HepG2 (cell line): Measurements from ENCODE around the gene RGS14. TPM values are rescaled to one million over a fixed set of nuclear protein-coding genes. Genes with fewer than 3 reads are reported as not detected.
A peak's percentile ranks its signal among the peaks of the same experiment; 100 is the strongest.

Experiments used
- ATAC-seq: fragments of 200-7000 bp; cut with Tn5 transposase; 3 replicates; pipeline ENCODE4 v1.9.1; 2020; ENCODE audit warnings: mild to moderate bottlenecking, moderate library complexity
- BruUV-seq: library from RNA; stranded (reverse); fragments of 400-500 nt; replicated peaks from 2 replicates; lab custom pipeline; 2021; lab: Mats Ljungman, UMichigan
- CTCF ChIA-PET: fragments of 300-600 bp; formaldehyde crosslinking; extraction: SDS; loops from one replicate; lab custom pipeline; 2021; ENCODE audit warnings: low total read pairs, inconsistent platforms, low intra/inter-chr PET ratio; lab: Yijun Ruan, JAX
- POLR2A ChIA-PET: fragments of 350-600 bp; sonication (Branson Sonifier 250); formaldehyde crosslinking; loops from one replicate; lab custom pipeline; 2020; ENCODE audit warnings: antibody characterized with exemption, inconsistent platforms; lab: Yijun Ruan, JAX
- DNase-seq: peaks from one replicate; pipeline ENCODE4 v3.0.0-alpha.2; 2015; ENCODE audit warnings: low spot score
- FAIRE-seq: peaks from 3 replicates; lab custom pipeline; 2011; peaks lifted over from hg19 to GRCh38; lab: Jason Lieb, UNC
- H2AFZ ChIP-seq: one replicate; pipeline ENCODE4 v1.6.1; 2011; ENCODE audit warnings: low read length, inconsistent platforms
- H3K27ac ChIP-seq: fragments of 300-600 bp; 3 replicates; pipeline ENCODE4 v1.8.0; 2011; ENCODE audit warnings: mixed run types, mild to moderate bottlenecking, mixed read lengths, low read length, inconsistent platforms; ENCODE audit not compliant: insufficient read depth; ENCODE audit errors: extremely low read length
- H3K27me3 ChIP-seq, 2 experiments: fragments of 200-600 bp in 1 of 2; 2 replicates in 1 of 2; 3 replicates in 1 of 2; pipeline versions ENCODE4 v1.6.0 to v1.8.0; 2011; ENCODE audit warnings: low read length in 2 of 2, mild to moderate bottlenecking in 2 of 2, moderate library complexity in 2 of 2, inconsistent platforms in 1 of 2; ENCODE audit not compliant: insufficient read depth in 2 of 2, control insufficient read depth in 1 of 2
- H3K36me3 ChIP-seq, 2 experiments: fragments of 200-600 bp in 1 of 2; replicated peaks in 1 of 2; 2 replicates in 1 of 2; 3 replicates in 1 of 2; pipeline versions ENCODE4 v1.5.1 to v1.8.0; 2011; ENCODE audit warnings: low read length in 2 of 2, inconsistent platforms in 1 of 2; ENCODE audit not compliant: insufficient read depth in 2 of 2, control insufficient read depth in 1 of 2
- H3K4me1 ChIP-seq: 2 replicates; pipeline ENCODE4 v1.5.1; 2012; ENCODE audit warnings: low read length, inconsistent platforms; ENCODE audit not compliant: insufficient read depth
- H3K4me2 ChIP-seq: 2 replicates; pipeline ENCODE4 v1.6.0; 2011; ENCODE audit warnings: low read depth, low read length, inconsistent platforms
- H3K4me3 ChIP-seq, 3 experiments: fragments of 200-600 bp in 1 of 3; sonication (generic), shearing (Covaris generic) in 1 of 3; replicated peaks in 1 of 3; 2 replicates each; pipeline ENCODE4 v1.5.1; 2011 to 2016; ENCODE audit warnings: low read length in 3 of 3, inconsistent platforms in 2 of 3, low read depth in 2 of 3, mild to moderate bottlenecking in 2 of 3, control low read depth in 1 of 3, mixed read lengths in 1 of 3; ENCODE audit not compliant: insufficient read depth in 1 of 3
- H3K79me2 ChIP-seq: one replicate; pipeline ENCODE4 v1.6.1; 2011; ENCODE audit warnings: low read length, inconsistent platforms; ENCODE audit not compliant: insufficient read depth
- H3K9ac ChIP-seq: 2 replicates; pipeline ENCODE4 v1.6.0; 2011; ENCODE audit warnings: mild to moderate bottlenecking, low read depth, low read length, inconsistent platforms; ENCODE audit not compliant: insufficient read depth
- H3K9me3 ChIP-seq: 2 replicates; pipeline ENCODE4 v1.5.1; 2012; ENCODE audit warnings: mild to moderate bottlenecking, low read length
- H4K20me1 ChIP-seq: 2 replicates; pipeline ENCODE4 v1.6.0; 2011; ENCODE audit warnings: inconsistent platforms, mild to moderate bottlenecking, low read length, moderate library complexity; ENCODE audit not compliant: insufficient read depth
- BCL3 ChIP-seq: sonication (generic); formaldehyde crosslinking; IDR thresholded peaks from 2 replicates; pipeline ENCODE4 v1.5.1; 2020; ENCODE audit warnings: mild to moderate bottlenecking, missing genetic modification reagents, moderate library complexity
- BRCA1 ChIP-seq: sonication (generic); formaldehyde crosslinking; IDR thresholded peaks from 2 replicates; pipeline ENCODE4 v1.4.0; 2020; ENCODE audit warnings: missing genetic modification reagents
- ERF ChIP-seq: IDR thresholded peaks from 2 replicates; pipeline ENCODE4 v1.6.1; 2018; ENCODE audit warnings: missing biosample characterization, missing genetic modification reagents
- HNRNPH1 ChIP-seq: fragments of 200-400 bp; formaldehyde crosslinking; optimal IDR thresholded peaks from 2 replicates; pipeline ENCODE3; 2017; ENCODE audit warnings: mild to moderate bottlenecking, low read depth, low read length
- MED13 ChIP-seq: sonication (generic); formaldehyde crosslinking; IDR thresholded peaks from 2 replicates; pipeline ENCODE4 v1.5.0; 2020; ENCODE audit warnings: missing genetic modification reagents
- PBX2 ChIP-seq: IDR thresholded peaks from 2 replicates; pipeline ENCODE4 v1.6.1; 2016; ENCODE audit warnings: control low read depth
- SKI ChIP-seq: fragments of 450-650 bp; IDR thresholded peaks from one replicate; pipeline ENCODE4 v1.6.1; 2018; ENCODE audit warnings: mild to moderate bottlenecking; ENCODE audit not compliant: partially characterized antibody
- SP2 ChIP-seq: sonication (generic); formaldehyde crosslinking; IDR thresholded peaks from 2 replicates; pipeline ENCODE4 v1.5.1; 2020; ENCODE audit warnings: mild to moderate bottlenecking, missing genetic modification reagents
- TEAD2 ChIP-seq: sonication (generic); formaldehyde crosslinking; IDR thresholded peaks from 2 replicates; pipeline ENCODE4 v1.9.0; 2021; ENCODE audit warnings: missing genetic modification reagents
- ZNF17 ChIP-seq: sonication (generic); formaldehyde crosslinking; IDR thresholded peaks from 2 replicates; pipeline ENCODE4 v1.5.0; 2020; ENCODE audit warnings: mild to moderate bottlenecking, missing genetic modification reagents
- WGBS: methylation state at CpG from one replicate; pipeline ENCODE4 v1.1.6; 2017; ENCODE audit warnings: low lambda C conversion rate; 5-methylcytosine and 5-hydroxymethylcytosine counted together
- in situ Hi-C: cut with HindIII; loops from 2 replicates; pipeline ENCODE4 v1.10.0; 2017; ENCODE audit warnings: low pct_unique_long_range_greater_than_20kb; ENCODE audit not compliant: extremely low pct_ligation_motif_present
- intact Hi-C: fragments of 100-400 bp; cut with micrococcal nuclease; formaldehyde crosslinking; loops from one replicate; pipeline ENCODE4 v1.10.0; 2022; ENCODE audit not compliant: unreplicated experiment
- polyA plus RNA-seq, 8 experiments: library from polyadenylated mRNA; depleted of rRNA in 3 of 8; stranded (reverse) in 7 of 8; unstranded in 1 of 8; fragments of >200 nt; fragmentation: Illumina TruSeq in 4 of 8; extraction: Trizol in 4 of 8; gene quantifications; 2 replicates each; pipeline versions ENCODE4 v1.2.1 to v1.2.3, GENCODE V29; 2011 to 2016; ENCODE audit warnings: low read depth in 4 of 8, missing spikeins in 1 of 8, mixed read lengths in 1 of 8; ENCODE audit not compliant: insufficient read depth in 1 of 8
- total RNA-seq, 5 experiments: library from RNA; depleted of rRNA; stranded (reverse); fragments of >200 nt; fragmentation: Illumina TruSeq; extraction: Trizol; gene quantifications; 2 replicates each; pipeline ENCODE4 v1.2.3, GENCODE V29; 2016; ENCODE audit warnings: low read depth in 1 of 5
- TF ChIP-seq, protein P1 (sequence below): sonication (generic); formaldehyde crosslinking; IDR thresholded peaks from 2 replicates; pipeline ENCODE4 v1.4.0; 2020; ENCODE audit warnings: mild to moderate bottlenecking, missing genetic modification reagents
- TF ChIP-seq, protein P2 (sequence below): fragments of 450-650 bp; IDR thresholded peaks from 2 replicates; pipeline ENCODE4 v1.6.1; 2016
- TF ChIP-seq, protein P3 (sequence below): sonication (generic); formaldehyde crosslinking; IDR thresholded peaks from 2 replicates; pipeline ENCODE4 v1.4.0; 2020; ENCODE audit warnings: low read depth, mild to moderate bottlenecking, missing genetic modification reagents

Gene RGS14
- total and polyA plus RNA-seq, 2 of the 13 experiments (the other 11 are each of a cell fraction or from before 2014, with no cell fraction given), result 11.1 to 17.2 TPM

- Histone ChIP-seq H3K4me1 (peaks cover 57% of the 10 kb centered on the region), H3K4me3 (no peak overlapping the region), H3K27me3 (peaks cover 10 to 29% of the 10 kb centered on the region in 2 experiments; a peak in 4 of 5 replicates), H3K27ac (no peak overlapping the region), H3K9me3 (no peaks in the 10 kb centered on the region), H2AFZ (no peak overlapping the region), H3K79me2 (no peaks in the 10 kb centered on the region), H3K9ac (no peak overlapping the region), H3K4me2 (no peak overlapping the region), H4K20me1 (no peaks in the 10 kb centered on the region), H3K36me3 (no peaks in the 10 kb centered on the region)
- BruUV-seq, result no TSS peak
- TF ChIP-seq, protein P1, sequence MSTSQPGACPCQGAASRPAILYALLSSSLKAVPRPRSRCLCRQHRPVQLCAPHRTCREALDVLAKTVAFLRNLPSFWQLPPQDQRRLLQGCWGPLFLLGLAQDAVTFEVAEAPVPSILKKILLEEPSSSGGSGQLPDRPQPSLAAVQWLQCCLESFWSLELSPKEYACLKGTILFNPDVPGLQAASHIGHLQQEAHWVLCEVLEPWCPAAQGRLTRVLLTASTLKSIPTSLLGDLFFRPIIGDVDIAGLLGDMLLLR, result no peak
- TF ChIP-seq, protein P2, sequence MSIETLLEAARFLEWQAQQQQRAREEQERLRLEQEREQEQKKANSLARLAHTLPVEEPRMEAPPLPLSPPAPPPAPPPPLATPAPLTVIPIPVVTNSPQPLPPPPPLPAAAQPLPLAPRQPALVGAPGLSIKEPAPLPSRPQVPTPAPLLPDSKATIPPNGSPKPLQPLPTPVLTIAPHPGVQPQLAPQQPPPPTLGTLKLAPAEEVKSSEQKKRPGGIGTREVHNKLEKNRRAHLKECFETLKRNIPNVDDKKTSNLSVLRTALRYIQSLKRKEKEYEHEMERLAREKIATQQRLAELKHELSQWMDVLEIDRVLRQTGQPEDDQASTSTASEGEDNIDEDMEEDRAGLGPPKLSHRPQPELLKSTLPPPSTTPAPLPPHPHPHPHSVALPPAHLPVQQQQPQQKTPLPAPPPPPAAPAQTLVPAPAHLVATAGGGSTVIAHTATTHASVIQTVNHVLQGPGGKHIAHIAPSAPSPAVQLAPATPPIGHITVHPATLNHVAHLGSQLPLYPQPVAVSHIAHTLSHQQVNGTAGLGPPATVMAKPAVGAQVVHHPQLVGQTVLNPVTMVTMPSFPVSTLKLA, result peak; percentile 44; the same call in 1 of the 2 replicates
- no peak for TF ChIP-seq ZNF17 (CRISPR knock-in tag)
- no peak for TF ChIP-seq TEAD2
- FAIRE-seq, result no peak
- intact Hi-C loops, result no loop called here
- in situ Hi-C loops, result loop anchor here (5.0 kb wide), 1 partner anchor 70 kb away; no protein-coding TSS in a partner anchor
- ATAC-seq, result no peak
- no peak for DNase-seq
- WGBS, result 40% methylated on average over 8 of the region's 14 CpGs
- CTCF ChIA-PET, result no interaction called here
- POLR2A ChIA-PET, result interaction anchor here (1.3 to 7.3 kb wide), 3 partner anchors 9 to 60 kb away, joined by 3 to 79 read pairs (median 4); no protein-coding TSS in a partner anchor
Measured at GRCh38 chr5:177387405-177387804, 29.7 kb downstream of the RGS14 start.

- H3K36me3 ChIP-seq, result no peaks in the 10 kb centered on the region
- H3K9me3 ChIP-seq, result no peaks in the 10 kb centered on the region
- no peaks in the 10 kb centered on the region for H3K79me2 ChIP-seq
- H3K4me1 ChIP-seq, result peaks cover 46% of the 10 kb centered on the region
- H3K27me3 ChIP-seq, result peaks cover 11 to 40% of the 10 kb centered on the region in 2 experiments; a peak in 4 of 5 replicates
- H3K4me2 ChIP-seq, result no peak overlapping the region
- CTCF ChIA-PET, result interaction anchor here (2.3 to 3.7 kb wide), 3 partner anchors 18 to 71 kb away, joined by 10 to 54 read pairs (median 19); no protein-coding TSS in a partner anchor
- H4K20me1 ChIP-seq, result no peaks in the 10 kb centered on the region
- BruUV-seq, result no TSS peak
- 0 out of 2 replicates have a peak overlapping the region, but pooled peaks have one; percentile 26 for H3K9ac ChIP-seq
- ATAC-seq, result no peak
- no peak for FAIRE-seq
- no peak for DNase-seq
- 47% methylated on average over 6 of the region's 10 CpGs for WGBS
- no peak overlapping the region for H3K27ac ChIP-seq
- POLR2A ChIA-PET, result interaction anchor here (0.7 to 7.3 kb wide), 7 partner anchors 8 to 301 kb away, joined by 3 to 79 read pairs (median 12); partner anchors contain the start of genes FGFR4 and GRK6
- no peak overlapping the region for H2AFZ ChIP-seq
- intact Hi-C loops (no loop called here), in situ Hi-C loops (loop anchor here (5.0 kb wide), 1 partner anchor 69 kb away; no protein-coding TSS in a partner anchor)
- no peak overlapping the region for H3K4me3 ChIP-seq
- TF ChIP-seq BCL3 (CRISPR knock-in tag) (no peak), BRCA1 (CRISPR knock-in tag) (no peak), SKI (no peak), ERF (no peak), PBX2 (CRISPR knock-in tag) (no peak), HNRNPH1 (no peak), SP2 (no peak), MED13 (CRISPR knock-in tag) (no peak)
- TF ChIP-seq, protein P3, sequence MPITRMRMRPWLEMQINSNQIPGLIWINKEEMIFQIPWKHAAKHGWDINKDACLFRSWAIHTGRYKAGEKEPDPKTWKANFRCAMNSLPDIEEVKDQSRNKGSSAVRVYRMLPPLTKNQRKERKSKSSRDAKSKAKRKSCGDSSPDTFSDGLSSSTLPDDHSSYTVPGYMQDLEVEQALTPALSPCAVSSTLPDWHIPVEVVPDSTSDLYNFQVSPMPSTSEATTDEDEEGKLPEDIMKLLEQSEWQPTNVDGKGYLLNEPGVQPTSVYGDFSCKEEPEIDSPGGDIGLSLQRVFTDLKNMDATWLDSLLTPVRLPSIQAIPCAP, result no peak
Measured at GRCh38 chr5:177388521-177389052, 30.9 kb downstream of the RGS14 start.
